Left hindlimb (tissue), 1 donor: ENCODE measurements around the gene ERLEC1.
"Not testable (repeated sequence)": the region's sequence is repeated elsewhere in the genome, so short reads cannot be mapped to it uniquely, and the experiment has no call there.

Experiments used
- DNase-seq: peaks from one replicate; pipeline ENCODE4 v3.0.0-alpha.2; 2018

ERLEC1 gene

DNA sequence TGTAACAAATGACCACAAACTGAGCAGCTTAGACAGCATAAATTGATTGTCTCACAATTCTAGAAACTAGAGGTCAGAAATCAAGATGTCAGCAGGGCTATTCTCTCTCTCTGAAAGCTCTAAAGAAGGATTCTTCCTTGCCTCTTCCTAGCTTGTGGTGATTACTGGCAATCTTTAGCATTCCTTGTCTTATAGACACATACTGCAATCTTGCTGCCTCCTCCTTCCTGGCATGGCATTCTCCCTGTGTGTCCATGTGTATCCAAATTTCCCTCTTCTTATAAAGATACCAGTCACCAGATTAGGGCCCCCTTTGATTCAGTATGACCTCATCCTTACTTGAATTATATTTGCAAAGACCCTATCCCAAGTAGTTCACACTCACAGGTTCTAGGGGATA is 2.4 kb upstream of the ERLEC1 start:
- no peak for DNase-seq

DNA sequence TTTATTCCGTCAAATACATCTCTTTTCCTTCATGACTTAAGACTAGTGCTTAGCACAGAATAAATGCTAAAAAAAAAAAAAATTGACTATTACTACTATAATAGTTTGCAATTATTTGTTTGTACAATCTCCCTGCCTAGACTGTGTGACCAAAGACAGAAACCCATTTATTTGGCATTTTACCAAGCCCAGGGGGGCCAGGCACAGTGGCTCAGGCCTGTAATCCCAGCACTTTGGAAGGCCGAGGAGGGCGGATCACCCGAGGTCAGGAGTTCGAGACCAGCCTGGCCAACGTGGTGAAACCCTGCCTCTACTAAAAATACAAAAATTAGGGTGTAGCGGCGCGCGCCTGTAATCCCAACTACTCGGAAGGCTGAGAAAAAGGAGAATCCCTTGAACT is 1.5 kb upstream of the ERLEC1 start:
- DNase-seq = no peak

- DNase-seq = no peak
These were observed 516 bp upstream of the ERLEC1 start for GRCh38 chr2:53786352-53786704.

- no peak for DNase-seq
These were observed 908 bp downstream of the ERLEC1 start for GRCh38 chr2:53787614-53788289.

- DNase-seq = no peak
These were observed 6.4 kb downstream of the ERLEC1 start for GRCh38 chr2:53793261-53793660.

- no peak for DNase-seq
These were observed 7.0 kb downstream of the ERLEC1 start for GRCh38 chr2:53793821-53794220.

GRCh38 chr2:53801547-53801946 is 14.7 kb downstream of the ERLEC1 start:
- no peak for DNase-seq

GRCh38 chr2:53802617-53803151 is 15.8 kb downstream of the ERLEC1 start:
- no peak for DNase-seq

GRCh38 chr2:53811601-53812000 is 24.8 kb downstream of the ERLEC1 start:
- DNase-seq = no peak

DNA sequence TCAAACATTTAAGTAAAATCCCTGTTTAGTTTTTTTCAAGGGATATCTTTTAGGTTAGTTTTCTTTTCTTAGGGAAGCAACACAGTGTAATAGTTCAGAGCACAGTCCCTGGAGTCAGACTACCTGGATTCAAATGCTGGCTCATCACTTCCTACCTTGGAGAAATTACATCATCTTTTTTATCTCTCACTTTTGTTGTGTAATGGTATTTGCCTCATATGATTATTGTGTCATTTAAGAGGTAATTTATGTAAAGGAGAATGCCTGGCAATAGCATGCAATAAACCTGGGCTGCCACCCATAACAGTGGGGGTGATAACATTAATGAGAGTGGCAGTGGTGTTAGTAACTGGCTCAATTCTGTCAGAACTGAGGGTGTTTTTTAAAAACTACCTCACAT is 26.3 kb downstream of the ERLEC1 start:
- DNase-seq = no peak

DNA sequence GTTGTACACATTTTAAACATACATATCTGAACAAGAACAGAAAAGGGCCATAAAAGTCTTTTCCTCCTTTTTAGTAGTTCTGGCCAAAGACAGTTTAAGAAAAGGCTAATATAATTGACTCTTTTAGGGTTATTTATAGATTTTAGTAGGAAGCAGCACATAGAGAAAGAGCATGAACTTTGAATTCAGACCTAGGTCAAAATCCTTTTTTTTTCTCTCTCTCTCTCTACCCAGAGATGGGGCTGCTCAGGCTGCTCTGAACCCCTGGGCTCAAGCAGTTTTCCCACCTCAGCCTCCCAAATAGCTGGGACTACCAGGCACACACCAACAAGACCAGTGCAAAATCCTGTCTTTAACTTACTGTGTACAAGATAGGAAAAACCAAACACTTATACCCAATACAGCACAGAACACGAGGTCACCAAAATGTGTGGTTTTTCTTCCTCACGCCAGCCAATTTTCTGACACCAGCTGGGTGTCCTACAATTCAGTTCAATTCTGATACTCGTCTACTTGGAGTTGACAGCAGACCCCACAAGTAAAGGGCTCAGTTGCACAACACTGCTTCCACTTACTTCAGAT is 32.1 kb downstream of the ERLEC1 start:
- no peak for DNase-seq

- DNase-seq = no peak
These were observed 32.8 kb downstream of the ERLEC1 start for GRCh38 chr2:53819634-53820033.

DNA sequence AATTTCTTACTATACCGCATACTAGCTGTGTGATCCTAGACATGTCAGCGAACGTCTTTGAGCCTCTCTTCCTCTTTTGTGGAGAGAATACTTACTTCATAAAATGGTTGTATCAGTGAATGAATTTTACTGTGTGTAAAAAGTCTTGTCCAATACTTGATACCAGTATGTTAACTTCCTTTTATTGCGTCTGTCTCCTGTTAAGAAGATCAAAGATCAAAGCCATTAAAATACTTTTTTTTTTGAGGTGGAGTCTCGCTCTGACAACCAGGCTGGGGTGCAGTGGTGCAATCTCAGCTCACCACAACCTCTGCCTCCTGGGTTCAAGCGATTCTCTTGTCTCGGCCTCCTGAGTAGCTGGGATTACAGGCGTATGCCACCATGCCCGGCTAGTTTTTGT is 33.2 kb downstream of the ERLEC1 start:
- DNase-seq = no peak

DNA sequence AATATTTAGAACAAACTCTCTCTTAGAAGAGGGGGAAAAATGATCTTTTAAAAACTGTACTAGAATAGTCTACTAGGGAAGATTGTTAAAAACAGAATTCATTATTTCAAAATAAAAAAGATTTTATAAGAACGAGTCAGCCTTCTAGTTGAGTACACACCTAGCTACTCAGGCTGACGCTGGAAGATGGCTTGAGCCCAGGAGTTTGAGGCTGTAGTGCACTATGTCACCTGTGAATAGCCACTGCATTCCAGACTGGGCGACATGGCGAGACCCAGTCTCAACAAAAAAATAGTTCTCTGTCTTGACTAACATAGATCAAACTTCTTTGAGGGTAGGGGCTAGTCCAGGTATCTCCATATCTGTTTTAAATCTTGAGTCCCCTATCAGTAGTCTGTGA is 33.9 kb downstream of the ERLEC1 start:
- DNase-seq = no peak

- DNase-seq = no peak
These were observed 35.0 kb downstream of the ERLEC1 start for GRCh38 chr2:53821810-53822209.

- not testable (repeated sequence) for DNase-seq
These were observed 36.8 kb downstream of the ERLEC1 start for GRCh38 chr2:53823639-53824038.

DNA sequence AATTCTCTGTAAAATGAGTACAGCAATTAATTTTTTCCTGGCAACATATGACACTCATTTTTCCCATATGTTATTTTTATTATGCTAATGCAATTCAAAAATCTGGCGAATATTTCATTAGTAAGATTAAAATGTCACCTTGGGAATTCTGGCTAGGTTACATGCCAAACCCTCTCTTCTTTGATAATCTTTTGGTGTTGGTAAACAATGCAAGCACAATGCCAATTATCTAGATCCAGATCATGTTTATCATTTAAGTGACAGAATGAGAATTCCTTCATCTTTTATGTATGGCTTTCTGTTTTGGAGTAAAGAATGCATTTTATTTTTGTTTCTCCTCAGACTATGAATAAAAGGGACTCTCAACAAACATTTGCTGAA is 39.2 kb downstream of the ERLEC1 start:
- no peak for DNase-seq

- no peak for DNase-seq
These were observed 39.9 kb downstream of the ERLEC1 start for GRCh38 chr2:53826587-53827397.

GRCh38 chr2:53827398-53828175 is 40.7 kb downstream of the ERLEC1 start:
- DNase-seq = no peak

- no peak for DNase-seq
These were observed 41.5 kb downstream of the ERLEC1 start for GRCh38 chr2:53828331-53828730.

GRCh38 chr2:53829273-53829979 is 42.6 kb downstream of the ERLEC1 start:
- no peak for DNase-seq

DNA sequence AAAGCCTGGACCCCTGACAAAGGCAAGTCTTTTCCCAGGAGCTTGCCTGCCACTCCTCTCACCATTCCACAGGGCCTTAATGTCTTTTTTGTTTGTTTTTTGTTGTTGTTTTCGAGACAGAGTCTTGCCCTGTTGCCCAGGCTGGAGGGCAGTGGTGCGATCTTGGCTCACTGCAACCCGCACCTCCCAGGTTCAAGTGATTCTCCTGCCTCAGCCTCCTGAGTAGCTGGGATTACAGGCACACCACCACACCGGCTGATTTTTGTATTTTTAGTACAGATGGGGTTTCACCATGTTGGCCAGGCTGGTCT is 43.1 kb downstream of the ERLEC1 start:
- not testable (repeated sequence) for DNase-seq

DNA sequence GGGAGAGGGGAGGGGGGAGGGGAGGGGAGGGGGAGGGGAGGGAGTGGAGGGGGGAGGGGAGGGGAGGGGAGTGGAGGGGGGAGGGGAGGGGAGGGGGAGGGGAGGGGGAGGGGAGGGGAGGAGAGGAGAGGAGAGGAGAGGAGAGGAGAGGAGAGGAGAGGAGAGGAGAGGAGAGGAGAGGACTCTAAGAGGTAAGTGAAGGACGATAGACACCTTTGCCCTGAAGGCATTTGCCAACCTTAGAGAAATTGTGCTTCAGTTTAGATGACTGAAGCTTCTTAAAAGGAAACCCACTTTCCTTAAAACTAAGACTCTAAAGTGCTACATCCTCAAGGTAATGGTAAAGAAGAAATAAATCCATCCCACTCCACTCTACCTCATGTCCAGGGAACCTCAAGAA is 53.7 kb downstream of the ERLEC1 start:
- no peak for DNase-seq
